ENCODE results near the gene C17orf50. TPM values are rescaled to one million over a fixed set of nuclear protein-coding genes. Genes with fewer than 3 reads are reported as not detected.

Gene C17orf50
- not detected in 2 replicates for total RNA-seq
- polyA plus RNA-seq (2012), result 0.08 TPM

DNA sequence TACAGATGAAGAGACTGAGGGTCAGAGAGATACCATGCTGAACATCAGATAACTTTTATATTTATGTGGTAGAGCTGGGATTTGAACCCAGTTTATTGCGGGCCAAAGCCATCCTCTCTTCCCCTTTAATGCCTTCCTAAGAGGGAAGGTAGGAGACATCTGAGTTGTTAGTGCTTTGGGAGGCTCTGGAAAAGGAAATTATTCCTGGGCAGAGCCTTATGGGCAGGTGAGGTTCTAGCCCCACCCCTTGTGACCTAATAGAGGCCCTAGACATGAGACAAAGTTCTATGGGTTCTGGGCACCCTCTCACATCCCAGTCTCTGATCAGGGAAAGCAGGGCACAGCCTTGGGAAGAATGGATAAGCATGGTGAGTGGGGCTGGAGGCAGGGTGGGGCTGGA, at the start of gene C17orf50:
C17orf50 (plus strand) TSS at position 301 of the 400 bp plus-strand sequence; CDS start at position 356, 55 bp downstream.
- DNase-seq (ENCODE audit: low read depth), result no peak

DNA sequence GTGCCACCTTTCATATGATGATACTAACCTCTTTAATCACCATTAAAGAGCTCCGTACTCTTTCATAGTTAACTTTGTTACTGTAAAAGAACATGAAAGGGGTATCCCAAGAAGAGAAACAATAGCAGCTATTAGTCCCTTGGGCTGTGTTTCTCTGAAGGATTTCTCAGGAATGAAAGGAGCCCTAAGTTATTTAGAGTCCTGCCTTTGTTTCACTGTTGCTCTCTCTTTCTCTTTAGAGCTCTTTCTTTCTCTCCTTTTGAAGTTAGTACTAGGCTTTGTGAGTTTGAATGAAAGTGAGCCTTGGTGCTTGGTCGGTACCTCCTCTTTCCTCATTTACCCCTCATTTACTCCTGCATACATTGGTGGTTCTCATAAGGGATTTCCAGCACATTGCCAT, 49.7 kb upstream of the C17orf50 start:
- DNase-seq (ENCODE audit: low read depth), result no peak

DNA sequence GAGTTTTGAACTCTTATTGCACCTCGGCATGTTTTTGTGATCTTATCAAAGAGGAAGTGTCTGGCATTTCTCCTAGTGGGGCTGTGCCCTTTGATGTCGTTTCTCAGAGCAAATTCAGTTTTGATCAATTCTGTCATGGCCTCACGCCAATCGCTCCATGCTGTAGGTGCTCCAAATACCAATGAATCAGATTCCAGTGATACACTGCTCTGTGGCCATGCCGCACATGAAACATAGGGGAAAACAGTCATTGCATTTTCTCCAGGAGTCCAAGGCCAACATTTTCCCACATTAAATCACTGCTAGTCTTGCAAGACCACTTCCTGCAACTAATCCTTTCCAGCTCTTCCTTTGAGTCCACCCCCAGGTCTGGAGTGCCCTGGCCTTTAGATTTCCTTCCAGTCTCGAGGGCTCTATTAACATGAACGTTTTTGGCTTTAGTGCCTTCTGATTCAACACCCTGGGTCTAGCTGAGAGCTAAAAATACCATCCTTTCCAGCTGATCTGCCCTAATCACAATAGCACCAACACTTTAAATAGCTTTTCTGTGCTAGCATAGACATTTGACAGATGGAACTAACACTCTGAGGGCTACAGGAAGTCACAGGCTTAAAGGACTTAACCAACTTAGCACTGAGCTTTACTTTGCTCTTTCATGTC, 47.5 kb upstream of the C17orf50 start:
- peak; percentile 91 for DNase-seq (ENCODE audit: low read depth)

DNA sequence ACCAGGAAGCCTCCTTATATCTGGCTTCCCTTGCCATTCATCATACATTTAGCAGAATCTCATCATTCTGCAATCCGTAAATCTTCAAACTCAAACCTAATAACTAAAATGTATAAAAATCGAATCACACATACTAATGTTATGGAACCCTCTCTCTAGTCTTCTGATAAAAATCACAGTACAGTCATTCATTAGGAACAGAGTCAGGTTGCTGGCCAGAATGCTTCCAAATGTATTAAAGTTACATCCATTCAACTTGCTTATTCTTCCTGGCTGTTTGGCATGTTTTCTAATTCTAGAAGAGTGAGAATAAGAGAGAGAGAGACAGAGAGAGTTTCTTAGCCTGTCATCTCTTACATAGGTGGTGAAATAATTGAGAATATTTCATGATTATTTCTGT, 45.7 kb upstream of the C17orf50 start:
- no peak for DNase-seq (ENCODE audit: low read depth)

DNA sequence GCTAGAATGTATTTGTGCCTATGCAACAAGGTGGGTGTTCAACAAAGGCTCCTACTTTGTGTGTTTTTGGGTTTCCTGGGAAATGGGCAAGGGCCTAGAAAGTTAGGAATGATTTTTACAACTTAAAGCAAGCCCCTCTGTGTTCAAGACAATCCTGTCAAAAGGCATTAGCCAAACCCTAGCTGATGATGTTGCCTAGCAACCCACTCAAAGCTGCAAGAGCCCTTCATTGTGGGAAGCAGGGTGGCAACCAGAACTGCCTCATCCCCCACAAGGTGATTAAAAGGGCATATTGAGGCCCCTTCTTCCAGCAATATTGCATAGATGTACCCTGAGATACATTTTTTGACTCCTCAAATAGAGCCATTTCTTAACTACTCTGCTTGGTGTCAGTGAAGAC, 45.3 kb upstream of the C17orf50 start:
- no peak for DNase-seq (ENCODE audit: low read depth)

DNA sequence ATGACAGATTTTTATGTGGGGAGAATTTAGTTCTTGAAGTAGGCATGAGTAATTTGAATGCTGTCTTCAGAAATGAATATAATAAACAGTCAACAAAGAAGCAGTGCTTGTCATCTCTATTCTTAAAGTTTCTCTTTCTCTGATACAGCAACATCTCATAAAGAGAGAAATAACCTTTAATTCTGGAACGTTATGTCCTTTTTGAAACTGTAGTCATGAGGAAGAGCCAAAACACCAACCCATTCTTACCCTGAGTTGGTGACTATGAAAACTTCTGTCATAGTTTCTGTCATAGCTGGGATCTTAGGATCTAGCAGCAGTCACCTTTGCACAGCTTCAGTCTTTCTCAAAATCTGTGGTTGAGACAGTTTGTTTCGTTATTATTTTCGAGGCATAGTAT, 44.5 kb upstream of the C17orf50 start:
- no peak for DNase-seq (ENCODE audit: low read depth)

DNA sequence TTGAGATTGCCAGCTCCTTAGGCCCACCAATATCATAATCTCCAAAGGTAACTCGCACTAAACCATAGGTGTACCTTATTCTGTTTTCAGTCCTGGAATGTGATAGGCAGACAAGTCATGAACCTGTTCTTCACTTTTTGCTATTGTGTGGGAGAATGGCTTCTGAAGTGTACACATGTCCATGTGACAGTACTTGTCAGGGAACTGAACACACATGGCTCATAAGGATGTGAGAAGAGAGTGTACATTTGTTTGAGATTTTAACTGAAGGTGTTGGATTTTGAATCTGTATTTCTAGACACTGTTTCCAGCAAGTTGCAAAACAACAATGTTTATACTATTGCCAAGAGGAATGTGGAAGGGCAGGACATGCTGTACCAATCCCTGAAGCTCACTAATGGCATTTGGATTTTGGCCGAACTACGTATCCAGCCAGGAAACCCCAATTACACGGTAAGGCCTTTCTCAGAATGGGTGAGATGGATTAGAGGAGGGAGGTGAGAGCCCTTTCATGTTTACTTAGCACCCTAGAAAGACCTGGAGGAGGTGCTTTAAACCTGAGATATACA, 43.7 kb upstream of the C17orf50 start:
- DNase-seq (ENCODE audit: low read depth), result no peak

DNA sequence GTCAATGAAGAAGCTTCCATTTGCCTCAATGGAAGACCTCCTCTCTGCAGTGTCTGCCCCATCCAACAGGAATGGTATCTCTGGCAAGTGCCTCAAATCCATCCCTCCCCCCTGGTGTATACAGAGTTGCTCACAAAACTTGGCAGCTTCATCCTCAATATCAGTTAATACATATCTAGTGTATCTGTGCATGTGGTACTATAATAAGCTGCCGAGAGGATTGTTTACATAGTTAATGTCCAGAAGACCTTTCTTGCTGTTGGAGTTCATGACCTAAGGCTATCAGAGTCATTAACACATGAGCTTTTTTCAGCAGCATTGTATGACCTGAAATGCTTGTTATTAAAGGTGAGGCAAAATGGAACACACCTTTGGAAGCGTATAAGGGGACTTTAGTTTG, 43.2 kb upstream of the C17orf50 start:
- DNase-seq (ENCODE audit: low read depth), result no peak

DNA sequence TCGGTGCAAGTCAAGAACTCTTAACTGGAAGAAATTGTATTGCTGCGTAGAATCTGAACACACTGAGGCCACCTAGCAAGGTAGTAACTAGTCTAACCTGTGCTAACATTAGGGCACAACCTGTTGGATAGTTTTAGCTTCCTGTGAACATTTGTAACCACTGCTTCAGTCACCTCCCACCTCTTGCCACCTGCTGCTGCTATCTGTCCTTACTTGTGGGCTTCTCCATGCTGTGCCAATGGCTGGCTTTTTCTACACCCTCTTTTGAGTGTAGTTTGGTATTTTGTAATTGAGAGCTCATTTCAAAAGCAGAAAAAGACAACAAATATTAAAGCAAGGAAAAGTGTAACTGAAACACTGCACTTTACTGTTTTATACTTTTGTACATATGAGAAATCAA, 37.0 kb upstream of the C17orf50 start:
- DNase-seq (ENCODE audit: low read depth), result no peak

DNA sequence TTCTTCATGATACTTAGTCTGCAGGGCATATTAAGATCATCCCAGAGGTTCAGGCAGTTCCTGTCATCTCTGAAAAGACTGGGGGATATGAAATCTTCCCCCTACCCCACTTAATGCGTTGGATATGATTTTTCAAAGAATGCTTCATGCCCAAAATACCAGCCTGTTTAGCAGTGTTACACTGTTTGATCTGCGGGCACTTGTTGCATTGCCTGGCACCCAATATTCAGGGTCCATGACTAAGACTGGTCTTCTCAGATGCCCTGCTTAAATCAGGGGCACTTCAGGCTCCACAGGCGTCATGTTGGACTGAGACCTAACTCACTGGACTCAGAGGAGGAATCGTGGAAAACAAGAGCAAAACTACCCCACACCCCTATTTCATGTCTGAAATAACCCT, 35.6 kb upstream of the C17orf50 start:
- no peak for DNase-seq (ENCODE audit: low read depth)

DNA sequence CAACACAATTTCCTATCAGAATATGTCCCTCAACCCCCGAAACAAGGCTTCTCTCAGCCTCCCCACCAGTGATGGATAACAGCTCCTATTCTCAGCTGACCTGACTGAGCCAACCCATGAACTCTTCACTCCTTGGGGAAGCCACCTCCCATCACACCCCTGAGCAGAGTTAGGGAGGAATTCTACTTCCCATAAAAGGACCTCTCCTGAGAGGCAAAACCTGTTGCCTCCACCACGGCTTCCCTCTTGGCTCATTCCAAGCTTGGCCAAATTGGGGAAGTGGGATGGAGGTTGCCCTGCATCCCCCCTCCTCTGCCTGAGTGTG, 34.9 kb upstream of the C17orf50 start:
- no peak for DNase-seq (ENCODE audit: low read depth)

DNA sequence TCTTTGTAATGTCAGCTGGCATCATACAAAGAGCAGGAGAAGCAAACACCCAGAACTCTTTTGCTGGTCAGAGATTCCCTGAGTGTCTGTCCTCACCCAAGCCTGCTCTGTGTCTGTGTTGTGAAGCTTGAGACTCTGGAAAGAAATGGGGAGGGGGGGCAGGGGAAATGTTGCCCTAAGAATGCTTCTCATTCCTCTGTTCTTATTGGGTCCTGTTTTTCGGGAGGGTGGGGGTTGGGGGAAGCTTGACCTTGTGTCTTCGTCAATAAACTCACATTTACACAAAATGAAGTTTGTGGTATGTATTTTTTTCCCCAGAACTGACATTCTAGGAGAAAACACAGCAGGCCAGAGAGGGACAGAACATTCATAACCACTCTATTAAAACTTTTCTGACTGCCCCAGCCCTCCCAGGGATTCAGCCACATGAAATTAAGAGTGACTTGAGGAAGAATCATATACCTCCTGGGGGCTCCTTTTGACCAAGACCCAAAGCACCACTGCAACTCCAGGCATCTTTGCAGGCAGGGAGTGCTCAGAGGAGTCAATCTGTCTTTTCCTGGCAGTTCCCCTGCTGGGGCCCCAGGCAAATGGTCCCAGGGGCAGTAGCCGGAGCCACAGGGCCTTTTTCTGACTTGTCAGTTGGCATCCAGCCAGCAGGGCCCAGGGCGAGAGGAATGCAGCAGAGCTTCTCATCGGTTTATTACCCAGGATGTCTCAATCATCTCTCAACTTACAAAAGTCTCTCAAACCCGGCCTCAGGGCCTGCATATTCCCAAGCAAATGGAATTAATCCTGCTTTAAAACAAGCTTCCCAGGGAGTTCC, 34.3 kb upstream of the C17orf50 start:
- peak; percentile 79 for DNase-seq (ENCODE audit: low read depth)

DNA sequence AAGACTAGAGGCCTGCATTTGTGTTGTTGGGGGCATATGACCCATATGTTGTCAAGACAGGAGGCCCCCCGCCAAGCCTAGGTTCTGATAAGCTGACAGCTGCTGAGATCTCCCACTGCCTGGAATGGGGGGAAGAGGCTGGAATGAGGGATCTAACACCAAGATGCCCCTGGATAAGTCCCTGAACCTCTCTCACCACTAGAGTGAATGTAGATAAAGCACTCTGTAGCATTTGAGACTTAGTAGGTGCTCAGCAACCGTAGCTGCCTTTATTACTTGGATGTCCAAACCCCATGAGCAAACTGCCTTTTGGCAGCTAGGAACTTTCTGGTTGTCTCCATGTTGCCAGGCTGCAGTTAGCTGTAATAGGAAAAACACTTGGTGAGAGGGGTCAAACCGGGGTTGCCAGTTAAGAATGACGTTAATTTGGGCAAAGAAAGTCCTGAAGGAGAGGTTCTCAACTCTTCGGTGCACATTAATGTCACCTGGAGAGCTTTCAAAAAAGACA, 33.7 kb upstream of the C17orf50 start:
- DNase-seq (ENCODE audit: low read depth), result no peak

DNA sequence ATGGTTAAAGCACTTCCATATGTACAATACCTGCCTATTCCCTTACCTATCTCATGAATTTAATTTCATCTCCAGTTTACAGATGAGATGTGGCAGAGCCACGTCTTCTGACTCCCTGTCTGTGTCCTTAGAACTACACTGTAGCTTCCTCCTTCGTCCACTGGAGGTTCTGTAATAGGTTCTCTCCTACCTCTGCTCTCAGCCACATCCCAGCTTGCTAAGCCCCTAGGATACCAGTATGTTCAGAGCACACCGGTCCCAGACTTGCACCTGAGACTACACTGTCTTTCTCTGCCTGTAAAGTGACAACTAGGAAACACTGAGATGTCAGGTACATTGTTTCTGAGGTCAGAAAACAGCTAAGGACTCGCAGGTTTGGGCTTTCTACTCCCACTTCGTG, 33.1 kb upstream of the C17orf50 start:
- DNase-seq (ENCODE audit: low read depth), result no peak

DNA sequence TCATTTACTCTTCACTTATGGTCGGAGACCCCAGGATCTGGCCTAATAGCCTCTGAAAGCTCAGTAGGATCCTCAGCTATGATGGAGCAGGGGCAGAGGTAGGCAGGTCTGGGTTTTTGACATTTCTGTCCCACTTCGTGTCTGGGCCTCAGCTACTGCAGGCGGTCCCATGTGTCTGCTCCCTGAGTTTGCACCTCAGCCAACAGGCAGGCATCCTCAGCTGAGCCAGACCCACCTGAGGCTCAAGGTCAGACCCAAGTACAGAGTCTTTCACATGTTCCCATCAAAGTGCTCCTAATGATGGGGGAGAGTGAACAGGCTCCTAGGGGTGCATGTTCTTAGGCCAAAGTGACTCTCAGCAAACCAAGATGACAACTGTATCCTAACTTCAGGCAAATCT, 32.1 kb upstream of the C17orf50 start:
- no peak for DNase-seq (ENCODE audit: low read depth)

DNA sequence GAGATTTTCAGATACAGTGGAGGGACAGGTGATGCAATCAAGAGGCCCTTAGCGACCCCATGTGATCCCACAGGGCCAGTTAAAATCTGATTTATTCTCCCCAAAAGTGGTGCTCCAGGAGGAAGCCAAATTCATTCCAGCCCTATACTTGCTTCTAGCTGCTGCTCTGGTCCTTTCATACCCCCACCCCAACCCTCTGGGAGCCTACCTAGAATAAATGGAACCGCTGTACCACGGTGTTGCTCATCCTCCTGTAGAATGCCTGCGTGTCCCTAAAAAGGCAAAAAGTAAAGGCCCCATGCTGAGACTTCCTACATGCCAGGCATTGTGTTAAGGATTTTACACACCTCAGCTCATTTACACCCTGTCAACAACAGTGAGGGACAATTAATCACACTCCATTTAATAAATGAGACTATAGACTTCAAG, 31.3 kb upstream of the C17orf50 start:
- no peak for DNase-seq (ENCODE audit: low read depth)

DNA sequence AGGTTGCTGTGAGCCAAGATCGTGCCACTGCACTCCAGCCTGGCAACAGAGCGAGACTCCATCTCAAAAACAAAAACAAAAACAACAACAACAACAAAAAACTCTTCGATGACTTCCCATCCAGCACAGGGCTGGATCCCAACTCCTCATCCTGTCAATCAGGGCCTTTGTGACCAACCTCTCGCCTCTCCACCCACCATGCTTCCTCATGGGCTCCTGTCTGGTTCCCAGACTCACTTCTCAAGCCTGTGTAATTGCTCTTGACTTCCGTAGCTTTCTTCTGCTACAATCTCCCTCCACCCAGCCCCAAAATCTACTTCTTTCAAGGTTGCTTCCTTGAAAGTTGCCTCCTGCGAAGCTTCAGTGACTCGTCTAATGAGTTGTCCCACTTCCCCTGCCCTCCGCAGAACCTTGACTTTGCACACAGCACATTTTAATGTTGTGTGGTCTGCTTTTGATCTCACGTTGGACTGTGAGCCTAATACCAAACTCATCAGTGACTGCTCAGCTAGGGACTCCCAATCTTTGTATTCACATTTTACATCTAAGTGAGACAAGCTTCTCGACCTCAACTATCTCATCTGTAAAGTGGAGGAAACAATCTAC, 30.2 kb upstream of the C17orf50 start:
- no peak for DNase-seq (ENCODE audit: low read depth)

DNA sequence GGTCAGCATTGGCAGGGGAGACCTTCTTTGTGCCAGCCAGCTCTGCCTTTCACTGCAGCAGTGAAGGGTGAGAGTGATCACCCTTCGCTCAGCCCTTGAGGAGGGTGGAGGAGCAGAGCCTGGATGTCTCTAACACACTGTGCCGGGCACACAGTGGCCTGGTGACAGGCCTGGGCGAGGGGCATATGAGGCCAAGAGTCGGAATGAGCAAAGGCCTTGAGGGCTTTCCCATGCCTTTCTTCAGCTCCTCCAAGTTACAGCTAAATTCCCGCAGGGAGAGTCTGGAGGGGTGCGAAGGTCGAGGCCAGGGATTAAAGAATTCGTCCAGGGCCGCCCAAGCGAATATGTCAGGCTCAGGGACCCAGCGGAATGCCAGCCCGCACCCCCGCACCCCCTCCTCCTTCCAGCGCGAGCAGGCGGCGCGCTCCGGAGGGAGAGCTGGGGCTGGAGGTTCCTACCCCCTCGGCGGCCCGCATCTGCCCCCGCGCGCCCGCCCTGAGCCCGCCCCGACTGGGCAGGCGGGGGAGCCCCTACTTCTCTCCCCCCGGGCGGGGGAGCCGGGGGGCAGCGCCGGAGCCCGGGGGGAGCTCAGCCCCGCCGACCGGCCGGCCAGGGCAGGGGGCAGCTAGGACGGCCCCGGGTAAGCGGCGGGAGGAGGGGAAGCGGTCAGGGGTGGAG, 29.3 kb upstream of the C17orf50 start, which contains the start of gene RASL10B:
RASL10B (plus strand) TSS at position 401 of the 678 bp plus-strand sequence. CDS start 3,546 bp downstream, outside the sequence.
- peak; percentile 39 for DNase-seq (ENCODE audit: low read depth)

DNA sequence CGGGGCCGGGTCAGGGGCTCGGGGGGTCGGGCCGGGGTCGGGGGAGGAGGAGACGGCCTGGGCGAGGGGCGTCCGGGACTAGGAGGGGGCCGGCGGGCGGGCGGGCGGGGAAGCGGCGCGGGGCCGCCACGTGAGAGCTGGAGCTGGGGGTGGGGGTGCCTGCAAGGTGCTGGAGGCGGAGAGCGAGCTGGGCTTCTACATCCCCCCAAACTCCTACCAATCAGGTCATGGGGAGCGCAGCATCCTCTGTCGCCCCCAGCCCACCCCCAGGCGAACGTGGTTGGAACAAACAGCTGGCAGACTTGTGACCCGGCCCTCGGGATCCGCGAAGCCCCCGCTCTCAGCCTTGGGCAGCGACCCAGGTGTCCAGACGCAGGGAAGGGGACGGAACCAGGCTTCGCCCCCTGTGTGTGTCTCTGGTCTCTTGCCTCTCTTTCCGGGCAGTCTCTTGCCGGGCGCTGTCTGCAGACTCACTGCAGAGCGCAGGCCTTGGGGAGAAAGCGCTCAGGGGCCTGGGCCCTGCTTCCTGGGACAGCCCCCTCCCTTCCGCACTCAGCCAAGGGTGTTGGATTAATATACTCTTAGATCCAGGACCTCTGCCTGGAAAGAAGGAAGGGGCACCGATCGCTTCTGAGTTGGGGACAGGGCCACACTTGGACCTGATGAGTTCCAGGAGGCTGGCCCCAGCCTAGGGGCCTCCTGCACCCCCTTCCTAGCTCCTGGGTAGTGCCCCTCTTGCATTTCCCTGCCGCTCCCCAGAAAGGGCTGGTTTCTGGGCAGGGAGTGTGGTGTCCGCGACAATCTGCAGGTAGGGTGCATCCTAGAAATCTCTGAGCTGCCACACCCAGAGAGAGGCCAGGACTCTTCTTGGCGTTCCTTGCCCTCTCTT, 28.5 kb upstream of the C17orf50 start:
- no peak for DNase-seq (ENCODE audit: low read depth)

DNA sequence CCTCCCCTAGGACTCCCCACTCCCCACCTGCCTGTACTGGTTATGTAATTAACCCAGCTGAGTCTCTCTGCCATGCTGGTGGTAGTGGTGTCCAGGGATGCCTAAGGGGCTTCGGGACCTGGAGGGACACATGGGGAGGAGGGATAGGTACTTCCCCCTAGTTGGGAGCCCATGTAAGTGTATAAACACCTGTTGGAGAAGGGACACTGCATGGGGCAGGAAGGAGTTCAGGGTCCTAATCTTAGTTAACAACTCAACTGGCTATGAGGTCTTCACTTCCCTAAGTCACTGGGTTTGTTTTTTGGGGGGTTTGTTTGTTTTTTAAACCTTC, 27.9 kb upstream of the C17orf50 start:
- DNase-seq (ENCODE audit: low read depth), result no peak
